ENCODE results near the gene SMIM36.
"Not testable (repeated sequence)": the region's sequence is repeated elsewhere in the genome, so short reads cannot be mapped to it uniquely, and the experiment has no call there.

SMIM36 gene

GRCh38 chr17:55433629-55434422 lies 77.4 kb downstream of the SMIM36 start:
- TF ChIP-seq, protein P1, sequence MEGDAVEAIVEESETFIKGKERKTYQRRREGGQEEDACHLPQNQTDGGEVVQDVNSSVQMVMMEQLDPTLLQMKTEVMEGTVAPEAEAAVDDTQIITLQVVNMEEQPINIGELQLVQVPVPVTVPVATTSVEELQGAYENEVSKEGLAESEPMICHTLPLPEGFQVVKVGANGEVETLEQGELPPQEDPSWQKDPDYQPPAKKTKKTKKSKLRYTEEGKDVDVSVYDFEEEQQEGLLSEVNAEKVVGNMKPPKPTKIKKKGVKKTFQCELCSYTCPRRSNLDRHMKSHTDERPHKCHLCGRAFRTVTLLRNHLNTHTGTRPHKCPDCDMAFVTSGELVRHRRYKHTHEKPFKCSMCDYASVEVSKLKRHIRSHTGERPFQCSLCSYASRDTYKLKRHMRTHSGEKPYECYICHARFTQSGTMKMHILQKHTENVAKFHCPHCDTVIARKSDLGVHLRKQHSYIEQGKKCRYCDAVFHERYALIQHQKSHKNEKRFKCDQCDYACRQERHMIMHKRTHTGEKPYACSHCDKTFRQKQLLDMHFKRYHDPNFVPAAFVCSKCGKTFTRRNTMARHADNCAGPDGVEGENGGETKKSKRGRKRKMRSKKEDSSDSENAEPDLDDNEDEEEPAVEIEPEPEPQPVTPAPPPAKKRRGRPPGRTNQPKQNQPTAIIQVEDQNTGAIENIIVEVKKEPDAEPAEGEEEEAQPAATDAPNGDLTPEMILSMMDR (conservative IDR thresholded peaks at IDR 0.05; ENCODE audit: low read depth, low read length), result no peak

DNA sequence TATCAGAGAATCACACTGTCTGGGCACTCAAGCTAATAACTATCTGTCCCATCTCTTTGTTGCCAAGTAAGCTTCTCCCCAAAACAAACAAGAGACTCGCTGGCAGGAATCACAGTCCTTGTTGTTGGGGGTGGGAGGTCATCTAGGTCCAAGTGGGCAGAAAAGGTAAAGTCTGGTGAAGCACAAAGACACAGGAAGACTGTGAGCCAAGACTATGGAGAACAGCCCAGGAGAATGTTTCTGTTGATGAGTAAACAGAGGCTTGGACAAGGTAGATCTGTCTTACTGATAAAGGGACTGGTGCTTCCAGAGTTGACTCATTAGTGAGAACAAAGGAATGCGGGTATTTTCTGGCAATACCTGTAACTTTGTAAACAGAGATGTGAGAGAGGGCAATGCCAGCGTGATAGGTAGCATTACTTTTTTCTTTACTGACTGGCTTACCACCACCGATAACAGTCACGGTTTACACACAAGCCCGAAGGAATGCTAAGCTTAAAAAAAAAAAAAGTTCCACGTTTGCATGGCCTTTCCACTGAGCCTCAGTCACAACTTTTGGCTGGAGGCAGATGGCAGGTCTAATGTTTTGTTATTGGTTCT lies 78.1 kb downstream of the SMIM36 start:
- no peak overlapping the region for H3K4me3 ChIP-seq (ENCODE audit: low read depth, low read length)
- TF ChIP-seq, protein P1 (conservative IDR thresholded peaks at IDR 0.05; ENCODE audit: low read depth, low read length), result no peak
- peak; percentile 59 for DNase-seq (ENCODE audit: low read depth)

More at GRCh38 chr17:55433629-55434422, 77.4 kb downstream of the SMIM36 start:
- H3K4me3 ChIP-seq (ENCODE audit: low read depth, low read length), result no peak overlapping the region
- peak; percentile 97 for DNase-seq (ENCODE audit: low read depth)

- no peak for DNase-seq (ENCODE audit: low read depth)
- TF ChIP-seq, protein P1 (conservative IDR thresholded peaks at IDR 0.05; ENCODE audit: low read depth, low read length), result no peak
- no peak overlapping the region for H3K4me3 ChIP-seq (ENCODE audit: low read depth, low read length)
Measured at GRCh38 chr17:55432358-55433028, 78.8 kb downstream of the SMIM36 start.

GRCh38 chr17:55431914-55432313 lies 79.3 kb downstream of the SMIM36 start:
- not testable (repeated sequence) for DNase-seq (ENCODE audit: low read depth); H3K4me3 ChIP-seq (ENCODE audit: low read depth, low read length)

DNA sequence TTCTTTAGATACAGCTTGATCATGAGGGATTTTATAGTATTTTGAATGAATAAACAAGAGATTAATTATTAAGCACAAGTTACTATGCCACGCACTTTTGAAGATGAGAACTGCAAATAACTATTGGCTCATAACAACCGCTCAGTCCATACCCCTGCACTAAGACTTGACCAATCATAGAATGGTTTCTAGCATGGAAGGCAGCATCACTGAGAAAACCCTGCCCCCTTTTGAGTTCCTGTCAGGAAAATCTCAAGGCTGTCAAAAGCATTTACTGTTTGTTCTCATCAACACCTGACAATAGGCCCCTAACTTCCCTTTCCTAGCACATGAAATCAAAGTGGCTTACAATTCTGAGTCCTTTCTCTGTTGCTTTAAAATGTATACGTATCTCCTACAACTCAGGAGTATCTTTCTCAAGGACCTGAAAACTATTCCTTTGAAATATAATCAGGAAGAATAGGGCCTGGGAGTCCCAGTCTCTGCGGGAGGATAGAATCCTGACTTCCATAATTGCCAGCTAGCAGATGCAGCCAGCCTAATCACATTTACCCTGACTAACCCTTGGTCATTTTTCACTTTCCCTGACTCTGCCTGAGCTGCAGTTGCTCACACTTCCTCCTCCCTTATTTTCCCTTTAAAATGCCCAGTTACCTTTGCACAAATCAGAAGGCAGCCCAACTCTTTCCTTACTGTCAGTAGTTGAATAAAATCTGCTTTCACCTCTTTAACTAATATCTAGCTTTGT lies 80.5 kb downstream of the SMIM36 start:
- no peak for DNase-seq (ENCODE audit: low read depth)
- TF ChIP-seq, protein P1 (conservative IDR thresholded peaks at IDR 0.05; ENCODE audit: low read depth, low read length), result no peak

DNA sequence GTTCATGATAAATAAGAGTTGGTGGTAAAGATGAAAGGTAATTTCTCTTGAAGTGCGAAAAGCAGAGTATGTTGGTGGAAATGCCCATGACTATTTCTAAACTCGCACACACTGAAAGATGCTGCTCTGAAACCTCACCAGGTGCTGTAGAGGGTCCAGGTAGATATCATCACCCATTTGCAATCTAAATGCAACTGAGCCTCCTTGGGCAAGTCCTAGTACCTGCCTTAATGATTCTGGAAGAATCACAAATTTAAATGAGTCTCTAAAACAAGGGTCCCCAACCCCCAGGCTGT lies 83.7 kb downstream of the SMIM36 start:
- H3K4me3 ChIP-seq (ENCODE audit: low read depth, low read length), result no peak overlapping the region
- TF ChIP-seq, protein P1 (conservative IDR thresholded peaks at IDR 0.05; ENCODE audit: low read depth, low read length), result no peak
- no peak for DNase-seq (ENCODE audit: low read depth)

More for the DNA sequence above, 80.5 kb downstream of the SMIM36 start:
- H3K4me3 ChIP-seq (ENCODE audit: low read depth, low read length), result no peak overlapping the region

All from choroid plexus epithelial cell (primary cell).